ENCODE data around the gene IST1.

- TF ChIP-seq CTCF (IDR thresholded peaks at IDR 0.05 in 2 of 3, conservative IDR thresholded peaks at IDR 0.05 in 1 of 3; ENCODE audit: control insufficient read depth in 2 of 3, extremely low read depth in 1 of 3, insufficient read depth in 1 of 3, low read depth in 3 of 3, low read length in 3 of 3) (no peak), YY1 (IDR thresholded peaks at IDR 0.05; ENCODE audit: low read depth, low read length) (no peak), ZNF274 (IDR thresholded peaks at IDR 0.05; ENCODE audit: insufficient read depth, insufficient read length) (no peak), POLR2A (IDR thresholded peaks at IDR 0.05; ENCODE audit: low read depth, low read length) (no peak), JUND (IDR thresholded peaks at IDR 0.05; ENCODE audit: low read depth, low read length) (no peak), CREB1 (IDR thresholded peaks at IDR 0.05; ENCODE audit: low read depth) (no peak), NFYA (IDR thresholded peaks at IDR 0.05; ENCODE audit: borderline replicate concordance, low read depth, low read length) (no peak), BCL11A (IDR thresholded peaks at IDR 0.05; ENCODE audit: low read depth, low read length) (no peak), FOXM1 (IDR thresholded peaks at IDR 0.05; ENCODE audit: low read depth, low read length) (no peak), EZH2 (IDR thresholded peaks at IDR 0.05; ENCODE audit: borderline replicate concordance, control insufficient read depth, low read depth, low read length) (no peak), PML (IDR thresholded peaks at IDR 0.05; ENCODE audit: low read length) (no peak)
Observed at GRCh38 chr16:71971571-71971970, 76.2 kb downstream of the IST1 start.

All from GM12878 (cell line).